HL-60 (cell line): ENCODE results near the gene C1orf53.

Source experiments
- DNase-seq, 2 experiments: peaks; one replicate each; pipeline ENCODE4 v3.0.0-alpha.2; 2010 to 2020; ENCODE audit warnings: low read depth in 1 of 2, low spot score in 1 of 2
- H3K27ac ChIP-seq: fragments of 250-450 bp; sonication (Bioruptor Pico); replicated peaks from 2 replicates; pipeline ENCODE4 v1.5.1; 2020; ENCODE audit warnings: mild to moderate bottlenecking, moderate library complexity
- H3K27me3 ChIP-seq: fragments of 250-450 bp; sonication (Bioruptor Pico); 2 replicates; pipeline ENCODE4 v1.5.1; 2021; ENCODE audit warnings: mild to moderate bottlenecking, moderate library complexity; ENCODE audit not compliant: insufficient read depth, poor library complexity, severe bottlenecking
- H3K4me3 ChIP-seq: replicated peaks from 2 replicates; pipeline ENCODE4 v1.5.1; 2011; ENCODE audit warnings: mild to moderate bottlenecking, control low read depth, low read length; ENCODE audit not compliant: insufficient read depth
- CTCF ChIP-seq: IDR thresholded peaks from one replicate; pipeline ENCODE4 v1.5.1; 2011; ENCODE audit warnings: low read length, control low read depth, inconsistent platforms; ENCODE audit not compliant: insufficient read depth
- GABPA ChIP-seq: IDR thresholded peaks from 2 replicates; pipeline ENCODE4 v1.6.1; 2012; ENCODE audit warnings: low read depth
- POLR2AphosphoS5 ChIP-seq: IDR thresholded peaks from 2 replicates; pipeline ENCODE4 v1.6.1; 2012; ENCODE audit warnings: low read depth
- SPI1 ChIP-seq: IDR thresholded peaks from 2 replicates; pipeline ENCODE4 v1.6.1; 2012; ENCODE audit warnings: low read depth, mild to moderate bottlenecking, borderline replicate concordance
- TF ChIP-seq, protein P1 (sequence below): IDR thresholded peaks from 2 replicates; pipeline ENCODE4 v1.6.1; 2012; ENCODE audit warnings: low read depth; ENCODE audit not compliant: insufficient replicate concordance

The C1orf53 gene

GRCh38 chr1:197915862-197916499 lies 13.6 kb downstream of the C1orf53 start:
- H3K4me3 ChIP-seq: peak overlapping the region; percentile 28
- peaks cover 89% of the 10 kb centered on the region for H3K27me3 ChIP-seq
- no peak for DNase-seq
- TF ChIP-seq SPI1: no peak
- TF ChIP-seq POLR2AphosphoS5: no peak
- TF ChIP-seq, protein P1, sequence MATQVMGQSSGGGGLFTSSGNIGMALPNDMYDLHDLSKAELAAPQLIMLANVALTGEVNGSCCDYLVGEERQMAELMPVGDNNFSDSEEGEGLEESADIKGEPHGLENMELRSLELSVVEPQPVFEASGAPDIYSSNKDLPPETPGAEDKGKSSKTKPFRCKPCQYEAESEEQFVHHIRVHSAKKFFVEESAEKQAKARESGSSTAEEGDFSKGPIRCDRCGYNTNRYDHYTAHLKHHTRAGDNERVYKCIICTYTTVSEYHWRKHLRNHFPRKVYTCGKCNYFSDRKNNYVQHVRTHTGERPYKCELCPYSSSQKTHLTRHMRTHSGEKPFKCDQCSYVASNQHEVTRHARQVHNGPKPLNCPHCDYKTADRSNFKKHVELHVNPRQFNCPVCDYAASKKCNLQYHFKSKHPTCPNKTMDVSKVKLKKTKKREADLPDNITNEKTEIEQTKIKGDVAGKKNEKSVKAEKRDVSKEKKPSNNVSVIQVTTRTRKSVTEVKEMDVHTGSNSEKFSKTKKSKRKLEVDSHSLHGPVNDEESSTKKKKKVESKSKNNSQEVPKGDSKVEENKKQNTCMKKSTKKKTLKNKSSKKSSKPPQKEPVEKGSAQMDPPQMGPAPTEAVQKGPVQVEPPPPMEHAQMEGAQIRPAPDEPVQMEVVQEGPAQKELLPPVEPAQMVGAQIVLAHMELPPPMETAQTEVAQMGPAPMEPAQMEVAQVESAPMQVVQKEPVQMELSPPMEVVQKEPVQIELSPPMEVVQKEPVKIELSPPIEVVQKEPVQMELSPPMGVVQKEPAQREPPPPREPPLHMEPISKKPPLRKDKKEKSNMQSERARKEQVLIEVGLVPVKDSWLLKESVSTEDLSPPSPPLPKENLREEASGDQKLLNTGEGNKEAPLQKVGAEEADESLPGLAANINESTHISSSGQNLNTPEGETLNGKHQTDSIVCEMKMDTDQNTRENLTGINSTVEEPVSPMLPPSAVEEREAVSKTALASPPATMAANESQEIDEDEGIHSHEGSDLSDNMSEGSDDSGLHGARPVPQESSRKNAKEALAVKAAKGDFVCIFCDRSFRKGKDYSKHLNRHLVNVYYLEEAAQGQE: no peak
- TF ChIP-seq GABPA: no peak
- no peak for TF ChIP-seq CTCF
- H3K27ac ChIP-seq: no peak overlapping the region

DNA sequence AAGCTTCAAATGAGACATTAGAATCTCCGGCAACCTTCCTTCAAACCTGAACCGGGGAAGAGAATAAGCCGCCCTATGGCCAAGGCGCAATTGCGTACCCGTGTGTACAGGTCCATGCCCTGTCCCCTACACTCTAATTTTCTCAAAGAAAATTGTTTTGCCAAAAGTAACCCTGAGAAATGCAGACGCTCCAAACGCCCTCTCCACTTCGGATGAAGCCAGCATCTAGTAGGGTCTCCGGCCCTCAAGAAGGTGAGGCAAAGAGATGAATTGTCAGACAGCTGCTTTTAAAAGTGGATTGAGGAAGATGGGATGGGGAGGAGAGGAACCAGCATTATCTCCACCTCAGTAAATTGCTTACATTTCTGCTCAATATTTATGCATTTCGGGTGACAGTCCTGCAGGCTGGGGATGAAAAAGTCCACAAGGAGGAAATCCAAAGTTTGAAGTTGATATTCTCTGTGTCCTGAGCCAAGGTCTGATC lies 14.1 kb downstream of the C1orf53 start:
- Histone ChIP-seq H3K4me3 (peak overlapping the region; percentile 28), H3K27ac (no peak overlapping the region), H3K27me3 (peaks cover 83% of the 10 kb centered on the region)
- DNase-seq: no peak
- TF ChIP-seq, protein P1: no peak
- no peak for TF ChIP-seq POLR2AphosphoS5
- TF ChIP-seq CTCF: no peak
- no peak for TF ChIP-seq SPI1
- TF ChIP-seq GABPA: no peak

DNA sequence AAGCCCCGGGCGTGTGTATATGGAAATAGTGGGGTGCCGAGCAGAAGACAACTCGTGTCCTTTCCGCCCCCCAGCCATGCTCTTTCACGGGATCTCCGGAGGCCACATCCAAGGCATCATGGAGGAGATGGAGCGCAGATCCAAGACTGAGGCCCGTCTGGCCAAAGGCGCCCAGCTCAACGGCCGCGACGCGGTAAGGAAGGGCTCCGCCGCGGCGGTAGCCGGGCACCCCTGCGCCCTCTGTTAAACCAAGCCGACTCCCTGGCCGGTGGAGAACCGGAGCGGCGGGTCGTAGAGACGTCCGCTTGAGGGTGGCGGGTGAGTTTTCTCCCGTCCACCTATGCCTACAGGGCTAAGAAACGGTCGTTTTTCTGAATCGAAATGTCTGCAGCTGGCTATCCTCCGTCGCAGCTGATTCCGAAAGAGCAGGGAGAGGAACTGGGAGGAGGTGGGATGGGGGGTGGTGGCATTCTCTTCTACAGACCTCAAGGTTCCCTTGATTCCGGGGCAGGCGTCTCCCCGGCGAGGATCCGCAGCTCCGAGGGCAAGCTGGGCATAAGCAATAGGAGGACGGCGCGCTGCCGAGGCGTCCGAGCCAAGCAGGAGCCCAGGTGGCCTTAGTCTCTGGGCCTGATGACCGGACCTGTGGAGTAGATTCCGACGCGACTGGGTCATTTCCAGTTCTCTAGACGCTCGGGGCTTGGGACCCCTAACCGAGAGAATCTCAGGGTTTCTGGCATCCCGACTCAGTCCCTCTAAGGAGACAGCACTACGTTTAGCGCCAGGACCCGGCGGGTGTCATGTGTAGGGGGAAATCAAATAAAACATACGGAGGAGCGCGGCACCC lies 15.6 kb downstream of the C1orf53 start:
- TF ChIP-seq, protein P1: no peak
- TF ChIP-seq SPI1 (peak; percentile 35; the same call in 1 of the 2 replicates), CTCF (no peak)
- Histone ChIP-seq H3K27me3 (peaks cover 68% of the 10 kb centered on the region), H3K27ac (no peak overlapping the region), H3K4me3 (peak overlapping the region; percentile 36)
- no peak for DNase-seq
